ES-I3 (cell line): ENCODE data around the gene IL17RD.

Source experiments
- H3K36me3 ChIP-seq: 2 replicates; pipeline ENCODE4 v1.6.1; 2013; ENCODE audit warnings: mild to moderate bottlenecking, low read length, control low read depth, moderate library complexity; ENCODE audit not compliant: insufficient read depth
- H3K4me1 ChIP-seq: 2 replicates; pipeline ENCODE4 v1.6.1; 2013; ENCODE audit warnings: mild to moderate bottlenecking, control low read depth, low read length; ENCODE audit not compliant: insufficient read depth
- H3K9ac ChIP-seq: 2 replicates; pipeline ENCODE4 v1.6.1; 2013; ENCODE audit warnings: low read depth, mild to moderate bottlenecking, low read length, moderate library complexity
- H3K9me3 ChIP-seq: 2 replicates; pipeline ENCODE4 v1.6.1; 2013; ENCODE audit warnings: mild to moderate bottlenecking, low read length, moderate library complexity; ENCODE audit not compliant: control insufficient read depth, insufficient read depth

The IL17RD gene

DNA sequence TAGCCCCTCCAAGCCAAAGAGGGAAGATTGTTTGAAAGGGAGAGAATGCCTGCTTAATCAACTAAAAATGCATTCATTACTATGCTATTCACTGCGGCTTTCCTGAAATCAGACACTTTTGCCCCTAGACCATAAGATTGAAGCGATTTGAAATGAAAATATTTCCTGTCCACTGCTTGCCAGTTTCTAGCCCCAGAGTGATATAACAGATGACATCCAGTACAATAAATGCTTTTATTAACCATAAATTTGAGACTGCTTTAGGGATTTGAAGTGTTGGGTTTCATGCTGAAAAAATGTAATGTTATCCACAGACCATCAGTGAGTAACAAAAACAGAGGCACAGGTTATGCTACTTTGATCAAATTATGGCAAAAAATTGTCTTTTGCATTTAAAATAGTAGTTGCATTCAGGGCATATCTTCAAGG lies 14.1 kb downstream of the IL17RD start:
- Histone ChIP-seq H3K36me3 (peaks cover 8% of the 10 kb centered on the region; the same call in 1 of the 2 replicates), H3K9me3 (no peaks in the 10 kb centered on the region), H3K9ac (no peak overlapping the region), H3K4me1 (peaks cover 38% of the 10 kb centered on the region)

DNA sequence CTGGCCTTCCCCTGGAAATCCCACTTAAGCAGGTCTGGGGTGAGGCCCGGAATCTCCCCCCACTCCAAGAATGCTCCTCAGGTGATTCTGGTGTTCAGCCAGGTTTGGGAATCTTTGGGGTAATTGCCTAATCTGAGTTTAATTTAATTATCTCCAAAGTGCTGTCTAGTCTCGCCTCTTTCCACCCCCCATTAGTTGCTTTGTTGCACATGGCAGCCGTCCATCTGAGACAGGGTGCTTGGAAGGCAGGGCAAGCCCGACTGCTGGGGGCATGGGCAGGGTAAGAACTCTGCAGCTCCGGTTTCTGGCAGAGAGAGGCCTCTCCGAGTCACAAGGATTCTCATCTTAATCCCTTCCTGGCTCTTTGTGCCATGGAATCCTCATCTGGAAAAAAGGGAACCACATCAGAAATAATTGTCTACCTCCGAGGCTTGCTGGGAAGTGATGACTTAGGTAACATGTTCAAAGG lies 15.0 kb downstream of the IL17RD start:
- H3K4me1 ChIP-seq: peaks cover 36% of the 10 kb centered on the region

DNA sequence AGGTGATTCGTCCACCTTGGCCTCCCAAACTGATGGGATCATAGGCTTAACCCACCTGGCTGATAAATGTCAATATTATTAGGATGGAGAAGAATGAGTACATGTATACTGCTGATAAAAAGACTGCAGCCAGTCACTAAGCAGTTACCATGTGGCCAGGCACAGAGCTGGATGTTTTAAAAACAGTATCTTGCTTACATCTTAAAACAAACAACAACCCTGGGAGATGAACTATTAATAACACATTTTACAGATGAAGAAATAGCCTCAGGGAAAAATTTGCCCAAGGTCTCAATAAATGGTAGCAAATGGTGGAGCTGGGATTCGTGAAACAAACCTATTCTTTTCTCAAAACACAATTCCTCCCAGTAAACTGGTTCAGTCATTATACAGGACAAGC lies 18.1 kb downstream of the IL17RD start:
- H3K9me3 ChIP-seq: no peaks in the 10 kb centered on the region
- H3K36me3 ChIP-seq: peaks cover 8% of the 10 kb centered on the region; the same call in 1 of the 2 replicates
- peaks cover 25% of the 10 kb centered on the region for H3K4me1 ChIP-seq
- no peak overlapping the region for H3K9ac ChIP-seq

More for the DNA sequence above, 15.0 kb downstream of the IL17RD start:
- no peak overlapping the region for H3K9ac ChIP-seq
- H3K36me3 ChIP-seq: peaks cover 8% of the 10 kb centered on the region; the same call in 1 of the 2 replicates
- H3K9me3 ChIP-seq: no peaks in the 10 kb centered on the region

DNA sequence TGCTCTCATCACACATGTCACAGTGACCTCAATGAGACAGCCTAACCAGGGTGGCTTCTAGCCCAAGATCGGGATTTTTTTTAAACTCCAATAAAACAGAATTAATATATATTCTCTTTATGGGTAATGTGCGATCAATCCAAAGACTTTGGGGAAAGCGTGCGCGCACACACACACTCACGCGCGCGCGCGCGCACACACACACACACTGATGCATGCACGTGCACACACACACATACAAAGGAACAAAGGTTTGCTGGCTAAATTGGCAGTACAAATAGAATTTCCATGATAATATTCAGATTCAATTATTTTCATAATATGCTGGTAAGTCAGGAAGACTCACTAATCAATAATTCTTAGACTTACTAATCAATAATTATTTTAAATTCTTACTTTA lies 19.3 kb downstream of the IL17RD start:
- Histone ChIP-seq H3K9ac (no peak overlapping the region), H3K4me1 (peaks cover 19% of the 10 kb centered on the region), H3K9me3 (no peaks in the 10 kb centered on the region), H3K36me3 (peaks cover 8% of the 10 kb centered on the region; the same call in 1 of the 2 replicates)

DNA sequence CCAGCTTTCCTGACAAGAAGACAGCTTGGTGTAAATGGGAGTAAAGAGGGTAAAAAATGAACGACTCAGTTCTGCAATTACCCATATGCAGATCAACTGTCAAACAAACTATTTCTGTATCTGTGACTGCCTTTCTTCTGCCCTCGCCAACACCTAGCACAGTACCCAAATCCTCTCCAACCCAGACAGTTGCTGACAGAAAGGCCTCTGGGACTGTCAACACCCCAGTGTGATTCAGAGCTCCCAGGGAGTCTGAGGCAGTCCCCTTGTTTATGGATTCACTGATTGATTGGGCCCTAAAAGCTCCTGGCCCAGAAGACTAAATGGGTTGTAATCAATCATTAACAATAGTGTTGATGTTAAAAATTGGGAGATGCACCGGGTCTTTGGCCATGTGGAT lies 20.2 kb downstream of the IL17RD start:
- Histone ChIP-seq H3K4me1 (peaks cover 16% of the 10 kb centered on the region), H3K36me3 (peaks cover 4% of the 10 kb centered on the region; the same call in 1 of the 2 replicates), H3K9me3 (no peaks in the 10 kb centered on the region), H3K9ac (no peak overlapping the region)

DNA sequence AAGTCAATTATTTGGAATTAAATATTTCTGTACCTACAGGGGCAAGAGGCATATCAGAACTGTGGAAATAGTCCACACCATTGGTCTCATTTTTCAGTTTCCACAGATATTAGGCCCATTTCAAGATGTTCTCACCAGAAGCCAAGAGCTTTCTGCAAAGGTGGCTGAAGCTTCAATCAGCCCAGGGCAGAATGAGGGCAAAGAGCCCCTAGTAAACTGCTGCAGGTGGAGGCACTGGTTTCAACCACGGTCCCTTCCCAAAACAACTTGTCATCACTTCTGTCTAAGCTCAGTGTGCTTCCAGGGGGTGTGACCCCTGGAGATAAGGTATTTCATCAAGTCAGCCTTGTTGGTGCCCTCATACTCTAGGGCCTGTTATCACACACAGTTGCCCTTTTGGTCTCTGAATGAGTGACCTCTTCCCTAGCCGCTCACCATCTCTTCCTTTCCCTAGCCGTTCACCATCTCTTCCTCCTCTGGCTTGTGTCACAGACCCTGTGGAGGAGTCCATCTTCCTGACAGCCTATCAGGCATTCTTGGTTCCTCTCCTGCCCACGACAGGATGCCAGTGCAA lies 21.2 kb downstream of the IL17RD start:
- H3K9ac ChIP-seq: no peak overlapping the region
- peaks cover 4% of the 10 kb centered on the region; the same call in 1 of the 2 replicates for H3K36me3 ChIP-seq
- H3K4me1 ChIP-seq: peaks cover 16% of the 10 kb centered on the region
- H3K9me3 ChIP-seq: no peaks in the 10 kb centered on the region

DNA sequence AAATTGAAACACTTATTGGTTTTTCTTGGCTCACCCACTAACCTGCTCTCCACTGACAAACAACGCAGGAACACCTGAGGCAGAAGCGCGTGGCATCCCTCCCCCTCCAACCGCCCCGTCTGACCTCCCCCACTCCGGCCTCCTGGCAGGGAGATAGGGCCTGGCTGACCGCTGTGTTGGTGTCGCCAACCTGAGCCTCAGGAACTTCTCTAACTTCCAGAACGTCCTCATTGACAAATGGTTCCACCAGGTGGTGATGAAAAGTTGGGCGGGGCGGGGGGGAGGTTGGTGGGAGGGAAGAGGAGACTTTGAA lies 22.8 kb downstream of the IL17RD start:
- H3K9me3 ChIP-seq: no peaks in the 10 kb centered on the region
- H3K4me1 ChIP-seq: peaks cover 27% of the 10 kb centered on the region
- H3K9ac ChIP-seq: no peak overlapping the region
- H3K36me3 ChIP-seq: no peaks in the 10 kb centered on the region

DNA sequence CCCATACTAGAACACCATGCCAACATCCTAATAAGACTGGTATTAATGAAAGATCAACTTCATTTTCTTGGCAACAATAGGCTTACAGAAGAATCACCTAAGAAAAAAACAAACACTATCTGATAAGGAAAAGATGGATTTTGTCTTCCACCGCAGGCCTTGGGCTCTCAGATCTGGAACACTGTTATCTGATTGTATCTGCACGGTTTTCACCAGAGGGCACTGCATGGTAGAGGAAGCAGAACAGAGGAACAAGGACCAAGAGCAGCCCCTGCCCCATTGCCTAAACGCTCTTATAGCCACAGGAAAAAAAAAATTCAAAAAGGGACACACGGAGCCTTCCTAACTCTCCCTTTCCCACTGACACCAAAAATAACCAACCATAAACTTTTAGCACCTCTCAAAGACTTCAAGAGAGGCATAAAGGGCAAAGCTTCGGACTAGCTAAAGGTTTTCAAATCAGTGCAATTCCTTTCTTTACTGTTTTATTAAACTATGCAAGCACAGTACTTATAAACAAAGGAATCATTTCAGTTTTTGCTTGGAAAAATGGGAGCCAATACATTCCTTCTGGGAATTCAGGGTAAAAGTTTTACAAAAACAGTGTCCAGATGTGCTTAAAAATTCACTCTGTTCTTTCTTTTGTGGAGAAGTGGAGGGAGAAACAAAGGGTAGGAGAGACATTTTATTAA lies 23.3 kb downstream of the IL17RD start:
- H3K4me1 ChIP-seq: peaks cover 32% of the 10 kb centered on the region
- H3K9ac ChIP-seq: no peak overlapping the region
- no peaks in the 10 kb centered on the region for H3K9me3 ChIP-seq
- no peaks in the 10 kb centered on the region for H3K36me3 ChIP-seq

DNA sequence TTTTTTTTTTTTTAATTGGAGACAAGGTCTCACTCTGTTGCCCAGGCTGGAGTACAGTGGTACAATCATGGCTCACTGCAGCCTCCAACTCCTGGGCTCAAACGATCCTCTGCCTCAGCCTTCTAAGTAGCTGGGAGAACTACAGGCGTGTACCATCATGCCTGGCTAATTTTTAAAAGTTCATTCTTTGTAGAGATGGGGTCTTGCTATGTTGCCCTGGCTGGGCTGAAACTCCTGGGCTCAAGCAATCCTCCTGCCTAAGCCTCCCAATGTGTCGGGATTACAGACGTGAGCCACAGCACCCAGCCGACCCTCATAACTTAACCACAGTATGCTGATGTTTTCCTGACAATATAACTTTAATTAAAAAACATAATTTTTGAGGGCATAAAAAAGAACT lies 24.3 kb downstream of the IL17RD start:
- Histone ChIP-seq H3K9ac (no peak overlapping the region), H3K9me3 (no peaks in the 10 kb centered on the region), H3K36me3 (no peaks in the 10 kb centered on the region), H3K4me1 (peaks cover 36% of the 10 kb centered on the region)

DNA sequence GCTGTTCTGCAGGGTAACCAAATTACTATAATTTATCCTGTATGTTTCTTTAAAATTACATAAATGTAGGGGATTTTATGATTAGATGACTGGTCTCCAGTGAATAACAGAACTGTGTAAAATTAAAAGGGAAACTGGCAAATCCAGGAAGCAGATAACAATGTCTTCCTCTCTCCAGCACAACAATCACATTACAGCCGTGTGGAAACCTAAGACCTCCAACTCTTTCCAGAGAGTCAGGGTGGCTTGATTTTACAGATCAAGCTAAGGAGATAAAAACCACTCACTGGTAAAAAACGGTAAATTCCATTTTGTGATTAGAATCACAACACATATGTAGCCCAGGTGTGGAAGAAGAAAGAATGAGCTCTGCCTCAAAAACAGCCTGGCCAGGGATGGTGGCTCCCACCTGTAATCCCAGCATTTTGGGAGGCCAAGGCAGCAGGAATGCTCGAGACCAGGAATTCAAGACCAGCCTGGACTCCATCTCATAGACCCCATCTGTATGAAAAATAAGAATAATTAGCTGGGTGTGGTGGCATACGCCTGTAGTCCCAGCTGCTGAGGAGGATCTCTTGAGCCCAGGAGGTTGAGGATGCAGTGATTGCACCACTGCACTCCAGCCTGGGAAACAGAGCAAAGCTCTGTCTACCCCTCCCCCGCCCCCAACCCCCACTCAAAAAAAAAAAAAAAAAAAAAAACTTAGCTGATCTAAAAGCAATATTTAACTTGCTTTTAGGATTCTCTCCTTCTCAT lies 29.0 kb downstream of the IL17RD start:
- Histone ChIP-seq H3K36me3 (no peaks in the 10 kb centered on the region), H3K9ac (no peak overlapping the region), H3K9me3 (no peaks in the 10 kb centered on the region), H3K4me1 (peaks cover 45% of the 10 kb centered on the region)

DNA sequence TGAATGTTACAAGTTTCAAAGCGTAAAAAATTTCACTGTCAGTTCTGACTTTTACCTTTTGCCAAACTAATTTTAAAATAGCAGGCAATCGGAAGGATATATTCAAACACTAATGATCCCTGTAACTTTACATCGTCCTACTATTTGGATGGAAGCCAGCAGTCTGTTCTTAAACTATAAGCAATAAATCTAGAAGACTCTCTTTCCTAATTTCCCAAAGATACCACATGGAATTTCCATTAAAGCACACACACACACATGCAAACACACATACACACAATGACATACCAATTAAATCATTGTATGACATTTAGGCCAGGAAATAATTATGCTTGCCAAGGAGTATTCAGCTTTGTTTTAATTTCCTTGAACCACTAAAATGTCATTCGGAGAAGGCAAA lies 32.0 kb downstream of the IL17RD start:
- no peaks in the 10 kb centered on the region for H3K36me3 ChIP-seq
- no peaks in the 10 kb centered on the region for H3K9me3 ChIP-seq
- peaks cover 67% of the 10 kb centered on the region for H3K4me1 ChIP-seq
- no peak overlapping the region for H3K9ac ChIP-seq

DNA sequence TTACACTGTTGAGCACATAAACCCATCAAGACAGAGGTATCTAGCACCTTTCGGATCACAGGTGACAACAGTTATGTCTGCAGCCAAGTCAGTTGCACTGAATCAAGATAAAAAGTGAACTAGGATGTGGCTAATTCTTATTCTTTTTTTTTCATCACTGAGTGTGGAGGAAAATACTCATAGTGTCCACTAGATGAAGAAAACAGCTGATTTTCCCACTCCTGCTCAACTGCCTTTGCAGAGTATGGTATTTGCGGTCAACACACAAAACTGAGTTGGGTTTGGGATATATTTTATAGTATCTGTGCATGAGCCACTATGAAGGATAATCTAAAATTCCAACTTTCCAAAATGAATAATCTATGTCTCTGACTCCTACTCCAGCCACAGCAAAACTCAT lies 32.5 kb downstream of the IL17RD start:
- H3K36me3 ChIP-seq: no peaks in the 10 kb centered on the region
- H3K9ac ChIP-seq: no peak overlapping the region
- H3K9me3 ChIP-seq: no peaks in the 10 kb centered on the region
- H3K4me1 ChIP-seq: peaks cover 67% of the 10 kb centered on the region

DNA sequence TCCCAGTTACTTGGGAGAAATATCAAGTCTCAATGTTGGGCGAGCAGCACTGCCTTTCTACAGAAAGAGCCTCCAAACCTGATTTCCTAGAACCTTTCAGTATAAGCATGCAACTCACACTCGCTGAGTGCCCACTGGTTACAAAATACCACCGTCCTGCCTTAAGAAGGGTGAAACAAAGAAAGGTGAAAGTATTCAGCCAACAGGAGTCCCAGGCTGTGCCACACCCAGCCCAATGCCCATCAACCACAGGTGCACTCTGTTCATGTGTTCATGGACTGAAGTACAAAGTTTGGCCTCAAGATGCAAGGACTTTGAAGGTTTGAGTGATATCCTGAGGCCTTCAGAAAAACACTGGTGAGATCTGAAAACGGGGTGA lies 34.0 kb downstream of the IL17RD start:
- Histone ChIP-seq H3K9me3 (no peaks in the 10 kb centered on the region), H3K36me3 (no peaks in the 10 kb centered on the region), H3K4me1 (peaks cover 62% of the 10 kb centered on the region), H3K9ac (peak overlapping the region; percentile 24)

DNA sequence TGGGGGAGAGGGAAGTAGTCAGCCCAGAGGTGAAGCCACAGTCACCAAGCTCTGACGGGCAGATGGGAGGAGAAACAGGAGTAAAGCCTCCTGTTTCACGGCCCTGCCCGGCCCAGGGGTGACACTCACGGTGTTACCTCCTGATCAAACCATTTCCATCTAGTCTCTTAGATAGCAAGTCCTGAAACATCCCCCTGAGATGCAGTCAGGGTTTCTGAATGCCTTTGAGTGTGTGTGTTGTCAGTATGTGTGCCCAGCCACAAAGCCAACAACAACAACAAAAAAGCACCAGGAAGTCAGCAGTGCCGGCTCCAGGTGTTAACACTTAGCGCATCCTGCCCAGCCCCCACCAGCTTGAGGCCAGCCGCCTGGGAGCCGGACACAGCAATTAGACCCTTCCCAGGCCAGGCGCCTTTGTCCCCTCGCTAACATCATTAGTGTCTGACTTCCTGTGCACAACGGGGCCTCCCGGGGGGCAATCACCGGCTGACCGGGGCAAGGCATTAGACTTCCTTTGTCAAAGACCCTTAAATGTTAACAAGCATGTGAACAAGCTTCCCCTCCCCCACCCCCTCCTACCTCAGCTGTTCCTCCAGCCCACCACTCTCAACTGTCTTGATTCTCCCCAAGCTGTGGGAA lies 34.5 kb downstream of the IL17RD start:
- H3K4me1 ChIP-seq: peaks cover 67% of the 10 kb centered on the region
- peak overlapping the region; percentile 24 for H3K9ac ChIP-seq
- no peaks in the 10 kb centered on the region for H3K9me3 ChIP-seq
- no peaks in the 10 kb centered on the region for H3K36me3 ChIP-seq
